Lung (tissue), 12 donors: ENCODE results near the gene MEGF9. TPM values are rescaled to one million over a fixed set of nuclear protein-coding genes. Genes with fewer than 3 reads are reported as not detected.
"Not testable (repeated sequence)": the region's sequence is repeated elsewhere in the genome, so short reads cannot be mapped to it uniquely, and the experiment has no call there.

Experiments
- ATAC-seq: fragments of 200-7000 bp; cut with Tn5 transposase; one replicate; pipeline ENCODE4 v1.9.1; 2020; ENCODE audit warnings: moderate number of reproducible peaks; ENCODE audit not compliant: insufficient read depth, low FRiP score
- DNase-seq, 3 donors: peaks; one replicate each; pipeline ENCODE4 v3.0.0-alpha.2; 2013 to 2017
- H3K27ac ChIP-seq, 2 donors: one replicate each; pipeline ENCODE4 v1.5.1; 2013; ENCODE audit warnings: mild to moderate bottlenecking in 2 of 2, moderate library complexity in 2 of 2, control low read depth in 1 of 2, inconsistent platforms in 1 of 2, low read depth in 1 of 2, low read length in 1 of 2
- H3K27me3 ChIP-seq, 3 donors: one replicate each; pipeline ENCODE4 v1.5.1; 2013; ENCODE audit warnings: low read length in 2 of 3; ENCODE audit not compliant: control insufficient read depth in 3 of 3, insufficient read depth in 3 of 3
- H3K36me3 ChIP-seq, 4 donors: one replicate each; pipeline ENCODE4 v1.5.1; 2013; ENCODE audit warnings: low read length in 4 of 4, mild to moderate bottlenecking in 1 of 4, moderate library complexity in 1 of 4; ENCODE audit not compliant: control insufficient read depth in 4 of 4, insufficient read depth in 4 of 4
- H3K4me1 ChIP-seq, 5 donors: one replicate each; pipeline ENCODE4 v1.5.1; 2013; ENCODE audit warnings: low read length in 5 of 5, mild to moderate bottlenecking in 2 of 5, moderate library complexity in 1 of 5; ENCODE audit not compliant: control insufficient read depth in 5 of 5, insufficient read depth in 5 of 5
- H3K4me3 ChIP-seq: one replicate; pipeline ENCODE4 v1.5.1; 2013; ENCODE audit warnings: mild to moderate bottlenecking, control low read depth, moderate library complexity
- H3K9ac ChIP-seq, 2 donors: one replicate each; pipeline ENCODE4 v1.5.1; 2013; ENCODE audit warnings: low read length in 2 of 2, control low read depth in 1 of 2; ENCODE audit not compliant: insufficient read depth in 1 of 2
- H3K9me3 ChIP-seq, 4 donors: one replicate each; pipeline ENCODE4 v1.5.1; 2013; ENCODE audit warnings: low read length in 3 of 4, mild to moderate bottlenecking in 1 of 4, moderate library complexity in 1 of 4; ENCODE audit not compliant: control insufficient read depth in 4 of 4, insufficient read depth in 3 of 4
- CTCF ChIP-seq: IDR thresholded peaks from 2 replicates; pipeline ENCODE4 v1.5.1; 2012; ENCODE audit warnings: mild to moderate bottlenecking; ENCODE audit errors: control extremely low read depth, extremely low read depth
- WGBS, 2 donors: extraction: QIAGEN DNeasy Blood & Tissue Kit; methylation state at CpG; one replicate each; pipeline ENCODE4 v1.1.7; 2013; 5-methylcytosine and 5-hydroxymethylcytosine counted together
- polyA plus RNA-seq, 2 donors: library from polyadenylated mRNA; stranded (reverse); fragments of 200-250 nt; gene quantifications; one replicate each; pipeline ENCODE4 v1.2.1, GENCODE V29; 2013
- total RNA-seq, 2 donors: library from RNA; depleted of rRNA in 1 of 2; stranded (reverse); fragments of >200 nt in 1 of 2; gene quantifications; one replicate each; pipeline ENCODE4 v1.2.1, GENCODE V29; 2014 to 2021
- donor health status: control.
- donor health status: control.
- donor health status: Bipolar disorder and iron deficiency.
- donor health status: healthy.
- donor health status: DM: yes; HTN: yes; CAD: no.

The MEGF9 gene
- total and polyA plus RNA-seq, 4 donors = 19.2 to 48.3 (median 30.6) TPM

- peaks cover 0 to 5% (median 0%) of the 10 kb centered on the region in 5 donors for H3K4me1 ChIP-seq
- no peak overlapping the region for H3K27ac ChIP-seq
- WGBS, 2 donors = 97% methylated on average over 3 of the region's 3 CpGs
- H3K9me3 ChIP-seq = no peaks in the 10 kb centered on the region
- no peak for DNase-seq
- no peak overlapping the region for H3K9ac ChIP-seq
- H3K36me3 ChIP-seq = peaks cover 0 to 4% (median 0%) of the 10 kb centered on the region in 4 donors
- no peak for TF ChIP-seq CTCF
- no peak for ATAC-seq
- H3K4me3 ChIP-seq = no peak overlapping the region
- no peaks in the 10 kb centered on the region for H3K27me3 ChIP-seq
Observed at GRCh38 chr9:120642129-120642770, 72.0 kb downstream of the MEGF9 start.

- ATAC-seq, H3K4me1 ChIP-seq, DNase-seq, H3K9me3 ChIP-seq, H3K36me3 ChIP-seq, H3K27ac ChIP-seq, H3K4me3 ChIP-seq, H3K27me3 ChIP-seq, H3K9ac ChIP-seq: not testable (repeated sequence)
- WGBS, 2 donors = 97 to 100% methylated on average over 1 of the region's 1 CpG
Observed at GRCh38 chr9:120640874-120641273, 73.4 kb downstream of the MEGF9 start.

- 97 to 99% methylated on average over 2 of the region's 2 CpGs for WGBS, 2 donors
- TF ChIP-seq CTCF = no peak
- Histone ChIP-seq H3K9ac (no peak overlapping the region), H3K4me1 (peaks cover 0 to under 1% (median 0%) of the 10 kb centered on the region in 5 donors), H3K9me3 (peaks cover 0 to 4% (median 1%) of the 10 kb centered on the region in 4 donors), H3K36me3 (peaks cover 0 to 5% (median 1%) of the 10 kb centered on the region in 4 donors), H3K27ac (no peak overlapping the region), H3K27me3 (no peaks in the 10 kb centered on the region), H3K4me3 (no peak overlapping the region)
- ATAC-seq = no peak
- no peak for DNase-seq
Observed at GRCh38 chr9:120640380-120640779, 73.9 kb downstream of the MEGF9 start.

GRCh38 chr9:120637919-120638318, 76.4 kb downstream of the MEGF9 start:
- Histone ChIP-seq H3K36me3 (peaks cover 0 to 5% (median 0%) of the 10 kb centered on the region in 4 donors), H3K9me3 (peaks cover 0 to 8% (median 1%) of the 10 kb centered on the region in 4 donors), H3K9ac (no peak overlapping the region), H3K27me3 (no peaks in the 10 kb centered on the region), H3K27ac (no peak overlapping the region), H3K4me1 (no peaks in the 10 kb centered on the region), H3K4me3 (no peak overlapping the region)
- no peak for DNase-seq
- ATAC-seq = no peak
- TF ChIP-seq CTCF = no peak
- 94 to 95% methylated on average over 5 of the region's 5 CpGs for WGBS, 2 donors
